H1 (cell line): Measurements from ENCODE around the gene PRUNE1. TPM values are rescaled to one million over a fixed set of nuclear protein-coding genes. Genes with fewer than 3 reads are reported as not detected.

Experiments used
- ASH2L ChIP-seq: fragments of 200-600, 300-600 bp; sonication (generic); IDR thresholded peaks from one replicate; pipeline ENCODE4 v1.7.1; 2017; ENCODE audit warnings: low read length
- BACH1 ChIP-seq: IDR thresholded peaks from 2 replicates; pipeline ENCODE4 v1.6.1; 2012; ENCODE audit warnings: low read length, improper control_type of control experiment
- CBX5 ChIP-seq: fragments of 300-800, 300-1000 bp; sonication (generic); IDR thresholded peaks from 2 replicates; pipeline ENCODE4 v1.7.1; 2016; ENCODE audit warnings: antibody characterized with exemption, low read length, low read depth
- CHD1 ChIP-seq: IDR thresholded peaks from 2 replicates; pipeline ENCODE4 v1.6.1; 2012; ENCODE audit warnings: low read depth, low read length, improper control_type of control experiment
- CHD2 ChIP-seq: IDR thresholded peaks from 2 replicates; pipeline ENCODE4 v1.6.1; 2012; ENCODE audit warnings: low read length, improper control_type of control experiment
- CREB1 ChIP-seq: IDR thresholded peaks from 2 replicates; pipeline ENCODE4 v1.6.1; 2012; ENCODE audit warnings: inconsistent platforms
- EZH2 ChIP-seq: fragments of 200-600 bp; sonication (generic); IDR thresholded peaks from 2 replicates; pipeline ENCODE4 v1.7.1; 2012; ENCODE audit warnings: low read depth, mild to moderate bottlenecking, moderate library complexity, low read length, inconsistent platforms; ENCODE audit not compliant: severe bottlenecking
- FOSL1 ChIP-seq: IDR thresholded peaks from 2 replicates; pipeline ENCODE4 v1.6.1; 2011; ENCODE audit warnings: mild to moderate bottlenecking, low read depth, low read length, moderate library complexity; ENCODE audit not compliant: insufficient read depth
- HDAC2 ChIP-seq, 2 experiments: fragments of 300-600 bp in 1 of 2; sonication (generic) in 1 of 2; IDR thresholded peaks; 2 replicates each; pipeline ENCODE4 v1.6.1; 2011 to 2012; ENCODE audit warnings: low read depth in 2 of 2, low read length in 2 of 2, mild to moderate bottlenecking in 2 of 2, moderate library complexity in 2 of 2, borderline replicate concordance in 1 of 2, inconsistent platforms in 1 of 2
- NANOG ChIP-seq: IDR thresholded peaks from 2 replicates; pipeline ENCODE4 v1.6.1; 2011; ENCODE audit warnings: low read length, low read depth, mild to moderate bottlenecking, inconsistent platforms; ENCODE audit not compliant: insufficient read depth, poor library complexity, severe bottlenecking
- NRF1 ChIP-seq: IDR thresholded peaks from 2 replicates; pipeline ENCODE4 v1.6.1; 2011; ENCODE audit warnings: mild to moderate bottlenecking, low read depth, low read length, improper control_type of control experiment
- PHF8 ChIP-seq: fragments of 200-600 bp; sonication (generic); conservative IDR thresholded peaks from 2 replicates; pipeline ENCODE4 v1.7.1; 2012; ENCODE audit warnings: low read depth, mild to moderate bottlenecking, inconsistent platforms, low read length, moderate library complexity
- POLR2A ChIP-seq, 2 experiments: IDR thresholded peaks; 1 replicate in 1 of 2; 2 replicates in 1 of 2; pipeline ENCODE4 v1.6.1; 2011; ENCODE audit warnings: low read depth in 2 of 2, low read length in 2 of 2, mild to moderate bottlenecking in 2 of 2; ENCODE audit errors: control extremely low read depth in 1 of 2
- POU5F1 ChIP-seq: IDR thresholded peaks from 2 replicates; pipeline ENCODE4 v1.6.1; 2011; ENCODE audit warnings: low read depth, mild to moderate bottlenecking, low read length, moderate library complexity
- RAD21 ChIP-seq, 2 experiments: IDR thresholded peaks in 1 of 2; conservative IDR thresholded peaks in 1 of 2; 2 replicates each; pipeline ENCODE4 v1.6.1; 2011; ENCODE audit warnings: low read depth in 2 of 2, low read length in 2 of 2, improper control_type of control experiment in 1 of 2, inconsistent platforms in 1 of 2, mild to moderate bottlenecking in 1 of 2, moderate library complexity in 1 of 2
- RXRA ChIP-seq: IDR thresholded peaks from 2 replicates; pipeline ENCODE4 v1.6.1; 2011; ENCODE audit warnings: low read depth, mild to moderate bottlenecking, low read length, moderate library complexity; ENCODE audit not compliant: insufficient read depth
- SP2 ChIP-seq: IDR thresholded peaks from 2 replicates; pipeline ENCODE4 v1.6.1; 2012; ENCODE audit warnings: mild to moderate bottlenecking, low read length, inconsistent platforms
- SP4 ChIP-seq: IDR thresholded peaks from 2 replicates; pipeline ENCODE4 v1.6.1; 2012; ENCODE audit warnings: low read length, inconsistent platforms
- TAF1 ChIP-seq: IDR thresholded peaks from 2 replicates; pipeline ENCODE4 v1.6.1; 2011; ENCODE audit warnings: mild to moderate bottlenecking, low read depth, low read length
- TEAD4 ChIP-seq: IDR thresholded peaks from 2 replicates; pipeline ENCODE4 v1.6.1; 2012; ENCODE audit warnings: low read depth, low read length, inconsistent platforms, mixed read lengths
- YY1 ChIP-seq: IDR thresholded peaks from 2 replicates; pipeline ENCODE4 v1.6.1; 2011; ENCODE audit warnings: low read depth, mild to moderate bottlenecking, low read length
- polyA plus RNA-seq, 7 experiments: library from polyadenylated mRNA; depleted of rRNA in 3 of 7; stranded (reverse) in 5 of 7; unstranded in 2 of 7; fragments of >200 nt in 5 of 7; fragments of 200-250 nt in 2 of 7; gene quantifications; 1 replicate in 5 of 7; 2 replicates in 1 of 7; 4 replicates in 1 of 7; pipeline versions ENCODE4 v1.2.1 to v1.2.3, GENCODE V29; 2011 to 2013; ENCODE audit warnings: missing spikeins in 2 of 7, mixed read lengths in 2 of 7
- total RNA-seq: library from RNA; stranded (reverse); fragmentation: NEBNext Ultra II Directional; extraction: Animal tissue kit (Norgen Biotek cat#: 25700); gene quantifications from 2 replicates; pipeline ENCODE4 v1.2.1, GENCODE V29; 2021
- TF ChIP-seq, protein P1 (sequence below): IDR thresholded peaks from 2 replicates; pipeline ENCODE4 v1.6.1; 2012; ENCODE audit warnings: inconsistent platforms
- TF ChIP-seq, protein P2 (sequence below): IDR thresholded peaks from 2 replicates; pipeline ENCODE4 v1.6.1; 2011; ENCODE audit warnings: low read length, improper control_type of control experiment
- TF ChIP-seq, protein P3 (sequence below): IDR thresholded peaks from 2 replicates; pipeline ENCODE4 v1.6.1; 2012; ENCODE audit warnings: low read length, inconsistent platforms

The PRUNE1 gene
- total and polyA plus RNA-seq, 2 of the 8 experiments (the other 6 are each of a cell fraction or from before 2014, with no cell fraction given): 32.8 to 54.2 TPM

DNA sequence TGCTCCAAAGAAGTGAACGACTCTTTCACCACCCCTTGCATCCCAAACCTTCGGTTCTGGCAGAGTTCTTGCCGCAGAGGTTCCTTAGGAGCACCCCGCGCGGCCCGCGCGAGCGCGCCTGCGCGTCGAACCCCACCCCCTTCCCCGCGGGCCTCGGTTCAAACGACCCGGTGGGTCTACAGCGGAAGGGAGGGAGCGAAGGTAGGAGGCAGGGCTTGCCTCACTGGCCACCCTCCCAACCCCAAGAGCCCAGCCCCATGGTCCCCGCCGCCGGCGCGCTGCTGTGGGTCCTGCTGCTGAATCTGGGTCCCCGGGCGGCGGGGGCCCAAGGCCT lies 39.3 kb downstream of the PRUNE1 start, which contains the start of gene C1orf56 (continued):
- TF ChIP-seq POLR2A (IDR thresholded peaks at IDR 0.05; ENCODE audit: control extremely low read depth in 1 of 2, low read depth in 2 of 2, low read length in 2 of 2) (no peak; a peak in 1 of 3 replicates), SP2 (no peak), YY1 (no peak), EZH2 (no peak), CHD2 (no peak), HDAC2 (IDR thresholded peaks at IDR 0.05; ENCODE audit: borderline replicate concordance in 1 of 2, low read depth in 2 of 2, low read length in 2 of 2) (peak in 1 of 2 experiments; percentile 74; a peak in 2 of 4 replicates), TEAD4 (no peak), PHF8 (no peak), CBX5 (no peak), BACH1 (no peak), POU5F1 (no peak), TAF1 (peak; percentile 70), RXRA (no peak), SP4 (no peak), RAD21 (IDR thresholded peaks at IDR 0.05 in 1 of 2, conservative IDR thresholded peaks at IDR 0.05 in 1 of 2; ENCODE audit: low read depth in 2 of 2, low read length in 2 of 2) (no peak), CHD1 (no peak), NRF1 (peak; percentile 38; the same call in 1 of the 2 replicates), FOSL1 (no peak), CREB1 (no peak), ASH2L (no peak), NANOG (no peak)
- TF ChIP-seq, protein P1, sequence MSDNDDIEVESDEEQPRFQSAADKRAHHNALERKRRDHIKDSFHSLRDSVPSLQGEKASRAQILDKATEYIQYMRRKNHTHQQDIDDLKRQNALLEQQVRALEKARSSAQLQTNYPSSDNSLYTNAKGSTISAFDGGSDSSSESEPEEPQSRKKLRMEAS: peak; percentile 11; the same call in 1 of the 2 replicates
- TF ChIP-seq, protein P2, sequence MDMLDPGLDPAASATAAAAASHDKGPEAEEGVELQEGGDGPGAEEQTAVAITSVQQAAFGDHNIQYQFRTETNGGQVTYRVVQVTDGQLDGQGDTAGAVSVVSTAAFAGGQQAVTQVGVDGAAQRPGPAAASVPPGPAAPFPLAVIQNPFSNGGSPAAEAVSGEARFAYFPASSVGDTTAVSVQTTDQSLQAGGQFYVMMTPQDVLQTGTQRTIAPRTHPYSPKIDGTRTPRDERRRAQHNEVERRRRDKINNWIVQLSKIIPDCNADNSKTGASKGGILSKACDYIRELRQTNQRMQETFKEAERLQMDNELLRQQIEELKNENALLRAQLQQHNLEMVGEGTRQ: no peak
- TF ChIP-seq, protein P3, sequence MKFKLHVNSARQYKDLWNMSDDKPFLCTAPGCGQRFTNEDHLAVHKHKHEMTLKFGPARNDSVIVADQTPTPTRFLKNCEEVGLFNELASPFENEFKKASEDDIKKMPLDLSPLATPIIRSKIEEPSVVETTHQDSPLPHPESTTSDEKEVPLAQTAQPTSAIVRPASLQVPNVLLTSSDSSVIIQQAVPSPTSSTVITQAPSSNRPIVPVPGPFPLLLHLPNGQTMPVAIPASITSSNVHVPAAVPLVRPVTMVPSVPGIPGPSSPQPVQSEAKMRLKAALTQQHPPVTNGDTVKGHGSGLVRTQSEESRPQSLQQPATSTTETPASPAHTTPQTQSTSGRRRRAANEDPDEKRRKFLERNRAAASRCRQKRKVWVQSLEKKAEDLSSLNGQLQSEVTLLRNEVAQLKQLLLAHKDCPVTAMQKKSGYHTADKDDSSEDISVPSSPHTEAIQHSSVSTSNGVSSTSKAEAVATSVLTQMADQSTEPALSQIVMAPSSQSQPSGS: no peak
